HG02938 (cell line): ENCODE results near the gene SUGT1.

ENCODE experiments used
- ATAC-seq: cut with Tn5 transposase; IDR thresholded peaks from one replicate; pipeline ENCODE4 v1.9.1; 2021; ENCODE audit warnings: mild to moderate bottlenecking, moderate library complexity; ENCODE audit not compliant: unreplicated experiment

The SUGT1 gene

GRCh38 chr13:52736891-52737290, 84.3 kb downstream of the SUGT1 start:
- no peak for ATAC-seq

GRCh38 chr13:52737451-52737850, 84.8 kb downstream of the SUGT1 start:
- no peak for ATAC-seq

- ATAC-seq: no peak
Measured at GRCh38 chr13:52737965-52738364, 85.3 kb downstream of the SUGT1 start.

- peak; percentile 34 for ATAC-seq
Measured at GRCh38 chr13:52738719-52739467, 86.3 kb downstream of the SUGT1 start.

- no peak for ATAC-seq
Measured at GRCh38 chr13:52739468-52740071, 86.9 kb downstream of the SUGT1 start, which contains the start of gene CNMD. Gene CNMD (minus strand): TSS chr13:52739820. CDS start chr13:52739701, 119 bp downstream.

GRCh38 chr13:52743569-52743968, 90.9 kb downstream of the SUGT1 start:
- no peak for ATAC-seq

GRCh38 chr13:52743988-52744387, 91.4 kb downstream of the SUGT1 start:
- no peak for ATAC-seq

- ATAC-seq: no peak
Measured at GRCh38 chr13:52744842-52745375, 92.3 kb downstream of the SUGT1 start.

GRCh38 chr13:52746141-52746540, 93.5 kb downstream of the SUGT1 start:
- ATAC-seq: no peak

- ATAC-seq: no peak
Measured at GRCh38 chr13:52749419-52749818, 96.8 kb downstream of the SUGT1 start.
